B cell (primary cell): ENCODE data around the gene UGT1A9.

Experiments used
- EZH2 ChIP-seq: IDR thresholded peaks from 2 replicates; pipeline ENCODE4 v1.6.1; 2012; ENCODE audit warnings: borderline replicate concordance, low read depth, mild to moderate bottlenecking, moderate library complexity, low read length; ENCODE audit not compliant: insufficient read depth, poor library complexity, severe bottlenecking
- TF ChIP-seq, protein P1 (sequence below): fragments of 200-600 bp; IDR thresholded peaks from one replicate; pipeline ENCODE4 v1.8.0; 2022; ENCODE audit warnings: antibody characterized with exemption, mild to moderate bottlenecking

DNA sequence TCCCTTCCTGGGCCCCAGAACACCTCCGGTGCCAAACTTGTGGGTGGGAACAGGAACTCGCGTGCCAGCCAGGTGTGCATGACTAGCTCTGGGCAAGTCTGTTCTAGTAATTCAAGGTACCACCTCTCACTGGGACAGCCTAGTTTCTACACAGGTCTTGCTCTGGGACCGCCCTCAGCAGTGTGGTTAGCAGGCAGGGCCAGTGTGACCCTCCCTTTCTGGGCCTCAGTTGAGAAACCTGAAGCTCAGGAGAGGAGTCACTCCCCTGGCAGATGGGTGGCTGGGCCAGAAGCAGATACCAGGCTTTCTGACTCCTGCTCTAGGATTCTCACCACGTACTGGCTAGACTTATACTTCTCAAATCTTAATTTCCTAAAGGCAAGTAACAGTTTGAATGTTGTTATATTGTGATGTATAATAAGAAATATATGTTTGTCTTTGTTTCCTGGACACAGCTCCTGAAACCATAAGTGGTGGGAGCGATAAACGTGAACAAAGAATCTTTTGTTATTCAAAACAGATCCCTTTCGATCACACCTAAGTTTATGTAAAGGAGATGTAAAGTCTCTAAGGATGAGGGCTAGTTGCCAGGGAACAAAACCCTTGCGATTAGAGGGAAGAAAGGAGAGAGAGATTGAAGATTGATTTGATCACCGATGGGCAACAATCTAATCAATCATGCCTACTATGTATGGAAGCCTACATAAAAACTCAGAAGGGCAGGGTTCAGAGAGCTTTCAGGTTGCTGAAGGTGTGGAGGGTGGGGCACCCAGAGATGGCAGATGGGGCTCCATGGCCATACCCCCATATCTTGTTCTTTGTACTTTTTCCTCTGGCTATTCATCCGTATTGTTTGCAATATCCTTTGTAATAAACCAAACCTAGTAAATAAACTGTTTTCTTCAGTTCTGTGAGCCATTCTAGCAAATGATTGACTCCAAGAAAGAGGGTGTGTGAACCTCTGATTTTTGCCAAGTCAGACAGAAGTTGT is 20.0 kb downstream of the UGT1A9 start:
- TF ChIP-seq, protein P1, sequence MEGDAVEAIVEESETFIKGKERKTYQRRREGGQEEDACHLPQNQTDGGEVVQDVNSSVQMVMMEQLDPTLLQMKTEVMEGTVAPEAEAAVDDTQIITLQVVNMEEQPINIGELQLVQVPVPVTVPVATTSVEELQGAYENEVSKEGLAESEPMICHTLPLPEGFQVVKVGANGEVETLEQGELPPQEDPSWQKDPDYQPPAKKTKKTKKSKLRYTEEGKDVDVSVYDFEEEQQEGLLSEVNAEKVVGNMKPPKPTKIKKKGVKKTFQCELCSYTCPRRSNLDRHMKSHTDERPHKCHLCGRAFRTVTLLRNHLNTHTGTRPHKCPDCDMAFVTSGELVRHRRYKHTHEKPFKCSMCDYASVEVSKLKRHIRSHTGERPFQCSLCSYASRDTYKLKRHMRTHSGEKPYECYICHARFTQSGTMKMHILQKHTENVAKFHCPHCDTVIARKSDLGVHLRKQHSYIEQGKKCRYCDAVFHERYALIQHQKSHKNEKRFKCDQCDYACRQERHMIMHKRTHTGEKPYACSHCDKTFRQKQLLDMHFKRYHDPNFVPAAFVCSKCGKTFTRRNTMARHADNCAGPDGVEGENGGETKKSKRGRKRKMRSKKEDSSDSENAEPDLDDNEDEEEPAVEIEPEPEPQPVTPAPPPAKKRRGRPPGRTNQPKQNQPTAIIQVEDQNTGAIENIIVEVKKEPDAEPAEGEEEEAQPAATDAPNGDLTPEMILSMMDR: no peak
- TF ChIP-seq EZH2: no peak
